ENCODE results near the gene LIMS1. TPM values are rescaled to one million over a fixed set of nuclear protein-coding genes. Genes with fewer than 3 reads are reported as not detected.

The LIMS1 gene
- total RNA-seq, 2 donors from 2014 or later, result 171 to 199 TPM

- no peak for ATAC-seq (ENCODE audit: insufficient number of reproducible peaks, low FRiP score, low read depth)
- DNase-seq (ENCODE audit: low spot score), result no peak
- Histone ChIP-seq H3K4me1 (ENCODE audit: control insufficient read depth in 1 of 2, low read depth in 2 of 2) (peaks cover 37 to 47% of the 10 kb centered on the region in 2 donors), H3K4me3 (no peak overlapping the region), H3K36me3 (no peaks in the 10 kb centered on the region), H3K9me3 (no peaks in the 10 kb centered on the region), H3K27ac (no peak overlapping the region), H3K27me3 (replicated peaks; ENCODE audit: insufficient read depth) (no peaks in the 10 kb centered on the region)
- TF ChIP-seq CTCF (IDR thresholded peaks at IDR 0.05), result no peak
These were observed 91.0 kb downstream of the LIMS1 start for GRCh38 chr2:108625186-108625827.

GRCh38 chr2:108625828-108626195, 91.5 kb downstream of the LIMS1 start:
- Histone ChIP-seq H3K9me3 (no peaks in the 10 kb centered on the region), H3K4me1 (ENCODE audit: control insufficient read depth in 1 of 2, low read depth in 2 of 2) (peaks cover 33 to 42% of the 10 kb centered on the region in 2 donors), H3K27ac (no peak overlapping the region), H3K36me3 (no peaks in the 10 kb centered on the region), H3K4me3 (no peak overlapping the region), H3K27me3 (replicated peaks; ENCODE audit: insufficient read depth) (no peaks in the 10 kb centered on the region)
- DNase-seq (ENCODE audit: low spot score) (no peak), ATAC-seq (ENCODE audit: insufficient number of reproducible peaks, low FRiP score, low read depth) (no peak)
- no peak for TF ChIP-seq CTCF (IDR thresholded peaks at IDR 0.05)

- Histone ChIP-seq H3K4me3 (no peak overlapping the region), H3K27ac (no peak overlapping the region), H3K9me3 (no peaks in the 10 kb centered on the region), H3K36me3 (no peaks in the 10 kb centered on the region), H3K4me1 (ENCODE audit: control insufficient read depth in 1 of 2, low read depth in 2 of 2) (peaks cover 33 to 37% of the 10 kb centered on the region in 2 donors), H3K27me3 (replicated peaks; ENCODE audit: insufficient read depth) (no peaks in the 10 kb centered on the region)
- no peak for TF ChIP-seq CTCF (IDR thresholded peaks at IDR 0.05)
- ATAC-seq (ENCODE audit: insufficient number of reproducible peaks, low FRiP score, low read depth) (no peak), DNase-seq (ENCODE audit: low spot score) (no peak)
These were observed 92.7 kb downstream of the LIMS1 start for GRCh38 chr2:108626995-108627394.

- H3K4me1 ChIP-seq (ENCODE audit: control insufficient read depth in 1 of 2, low read depth in 2 of 2), result peaks cover 40 to 41% of the 10 kb centered on the region in 2 donors
These were observed 93.8 kb downstream of the LIMS1 start for GRCh38 chr2:108627911-108628567.

More at GRCh38 chr2:108627911-108628567, 93.8 kb downstream of the LIMS1 start:
- Histone ChIP-seq H3K4me3 (no peak overlapping the region), H3K36me3 (no peaks in the 10 kb centered on the region), H3K9me3 (no peaks in the 10 kb centered on the region), H3K27me3 (replicated peaks; ENCODE audit: insufficient read depth) (no peaks in the 10 kb centered on the region), H3K27ac (no peak overlapping the region)
- ATAC-seq (ENCODE audit: insufficient number of reproducible peaks, low FRiP score, low read depth) (no peak), DNase-seq (ENCODE audit: low spot score) (no peak)
- TF ChIP-seq CTCF (IDR thresholded peaks at IDR 0.05), result no peak
